ENCODE results near the gene SCP2.

Gene SCP2

DNA sequence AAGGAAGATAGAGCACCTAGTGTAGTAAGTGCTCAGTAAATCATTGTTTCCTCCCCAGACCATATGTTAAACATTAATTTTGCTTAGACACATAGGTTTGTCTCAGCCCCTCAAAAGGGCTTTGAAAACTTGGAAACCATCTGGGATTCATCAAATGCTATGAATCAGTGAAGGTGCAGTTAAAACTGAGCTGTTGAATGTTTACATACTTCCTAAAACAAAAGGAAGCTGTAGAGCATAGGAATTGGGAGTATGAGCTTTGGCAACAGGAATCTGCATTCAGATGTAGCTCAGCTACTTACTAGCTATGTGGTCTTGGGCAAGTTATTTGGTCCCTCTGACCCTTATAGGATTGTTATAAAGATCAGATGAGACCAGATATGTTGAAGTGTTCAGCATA lies 116.2 kb downstream of the SCP2 start:
- DNase-seq (ENCODE audit: low read depth), result peak; percentile 49

DNA sequence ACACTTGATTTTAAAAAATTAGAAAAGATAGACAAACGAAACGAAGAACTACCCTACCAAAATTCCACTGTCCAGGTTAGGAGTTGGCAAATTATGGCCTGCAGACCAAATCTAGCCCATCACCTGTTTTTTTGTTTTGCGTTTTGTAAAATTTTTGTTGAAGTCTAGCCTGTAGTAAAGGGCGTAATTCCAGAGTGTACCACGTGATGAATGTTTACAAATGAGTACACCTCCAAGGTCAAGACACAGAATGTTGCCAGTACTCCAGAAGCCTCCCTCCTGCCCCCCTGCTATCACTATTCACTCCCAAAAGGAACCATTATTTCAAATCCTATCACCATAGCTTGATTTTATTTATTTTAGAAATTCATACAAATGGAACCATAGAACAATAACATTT lies 117.8 kb downstream of the SCP2 start:
- no peak for DNase-seq (ENCODE audit: low read depth)

DNA sequence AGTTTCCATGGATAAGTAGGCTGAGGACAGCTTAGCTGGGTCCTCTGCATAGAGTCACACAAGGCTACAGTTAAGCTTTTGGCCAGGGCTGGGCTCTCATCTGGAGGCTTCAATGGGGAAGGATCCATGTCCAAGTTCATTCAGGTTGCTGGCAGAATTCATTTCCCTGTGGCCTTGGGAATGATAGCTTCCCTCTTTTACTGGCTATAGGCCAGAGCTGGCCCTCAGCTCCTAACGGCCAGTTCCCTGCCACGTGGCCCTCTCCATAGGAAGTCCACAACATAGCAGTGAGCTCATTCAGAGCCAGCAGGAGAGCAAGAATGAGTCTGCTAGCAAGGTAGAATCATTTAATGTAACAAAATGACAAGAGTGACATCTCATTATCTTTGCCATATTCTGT lies 119.9 kb downstream of the SCP2 start:
- DNase-seq (ENCODE audit: low read depth), result peak; percentile 70

DNA sequence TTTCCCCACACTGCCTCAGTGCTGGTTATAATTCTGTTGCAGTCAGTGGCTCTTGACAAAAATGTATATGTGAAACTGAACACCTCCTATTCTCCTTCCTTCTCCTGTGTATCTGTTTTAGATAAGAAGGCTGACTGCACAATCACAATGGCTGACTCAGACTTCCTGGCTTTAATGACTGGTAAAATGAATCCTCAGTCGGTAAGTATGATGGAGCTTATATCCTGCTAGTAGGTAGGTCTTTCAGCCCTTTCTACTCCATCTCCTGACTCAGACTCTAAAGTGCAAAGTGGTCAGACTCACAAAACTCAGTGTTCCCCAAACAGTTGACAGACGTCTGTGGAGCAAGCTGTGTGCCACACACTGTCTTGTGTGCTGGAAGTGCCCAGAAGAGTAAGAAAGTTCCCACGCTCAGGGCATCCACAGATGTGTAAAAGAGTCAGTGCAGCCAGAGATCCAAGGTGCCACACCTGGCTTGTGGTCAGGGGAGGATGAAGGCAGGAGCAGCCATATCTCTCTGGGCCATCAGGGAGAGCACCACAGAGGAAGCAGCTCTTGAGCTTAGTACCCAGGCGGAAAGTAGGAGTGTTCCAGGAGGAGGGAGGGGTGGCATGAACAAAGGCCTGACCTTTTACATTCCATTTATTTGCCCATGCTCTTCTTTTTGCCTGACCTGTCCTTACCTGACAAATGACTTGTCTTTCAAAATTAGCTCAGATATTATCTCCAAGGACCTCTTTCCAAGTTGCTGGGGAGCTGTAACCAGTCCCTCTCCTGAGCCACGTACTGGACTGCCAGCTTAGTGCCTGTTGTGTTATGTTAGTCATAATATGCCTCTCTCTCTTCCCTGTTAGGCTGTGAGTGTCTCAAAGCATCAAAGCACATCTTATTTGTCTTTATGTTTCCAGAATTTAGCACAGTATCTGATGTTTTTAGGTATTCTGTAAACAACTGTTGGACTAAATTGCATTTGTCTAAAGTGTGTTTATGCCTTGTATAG lies 121.0 kb downstream of the SCP2 start:
- DNase-seq (ENCODE audit: low read depth), result peak; percentile 92

DNA sequence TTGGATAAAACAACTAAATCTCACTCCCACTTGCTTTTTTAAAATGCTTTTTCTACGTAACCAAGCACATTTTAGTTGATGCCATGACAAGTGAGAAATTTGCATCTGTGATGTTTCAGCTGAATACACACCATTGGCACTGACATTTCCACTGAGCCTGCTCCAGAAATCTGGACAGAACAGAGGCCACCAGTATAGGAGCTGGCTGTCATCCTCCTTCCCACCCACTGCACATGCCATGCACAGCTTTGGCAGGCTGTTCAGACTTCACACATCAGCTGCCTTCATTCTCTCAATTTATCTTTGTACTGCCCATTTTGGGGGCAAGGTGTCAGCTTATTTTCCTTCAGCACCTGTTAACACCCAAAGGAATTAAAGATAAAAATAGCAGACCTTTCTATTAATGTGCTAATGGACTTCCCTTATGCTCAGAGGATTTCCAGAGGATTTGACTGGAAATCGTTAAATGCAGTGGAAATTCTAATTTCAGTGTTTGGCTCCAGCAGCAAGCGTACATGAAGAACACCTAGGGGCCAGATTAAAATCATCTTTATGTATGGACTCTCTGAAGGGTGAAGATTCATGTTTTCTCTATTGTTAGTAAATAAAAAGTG lies 122.0 kb downstream of the SCP2 start:
- DNase-seq (ENCODE audit: low read depth), result no peak

DNA sequence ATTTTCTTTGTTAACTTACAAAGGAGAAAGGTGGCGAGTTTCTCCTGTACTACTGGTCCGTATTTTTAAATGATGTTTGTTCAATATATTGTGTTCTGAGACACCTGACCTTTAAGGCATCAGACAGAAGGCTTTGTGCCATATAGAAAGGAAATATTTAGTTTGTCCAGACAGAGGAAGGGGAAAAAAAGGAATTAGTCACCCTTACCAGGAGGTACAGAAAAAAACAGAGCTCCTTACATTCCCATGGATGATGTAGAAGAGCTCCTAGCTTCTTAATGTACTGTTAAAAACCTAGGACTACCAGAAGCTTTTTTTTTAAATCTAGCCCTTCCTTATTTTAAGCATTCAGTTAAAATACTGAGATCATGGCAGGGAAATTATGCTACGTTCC lies 122.5 kb downstream of the SCP2 start:
- peak; percentile 33 for DNase-seq (ENCODE audit: low read depth)

DNA sequence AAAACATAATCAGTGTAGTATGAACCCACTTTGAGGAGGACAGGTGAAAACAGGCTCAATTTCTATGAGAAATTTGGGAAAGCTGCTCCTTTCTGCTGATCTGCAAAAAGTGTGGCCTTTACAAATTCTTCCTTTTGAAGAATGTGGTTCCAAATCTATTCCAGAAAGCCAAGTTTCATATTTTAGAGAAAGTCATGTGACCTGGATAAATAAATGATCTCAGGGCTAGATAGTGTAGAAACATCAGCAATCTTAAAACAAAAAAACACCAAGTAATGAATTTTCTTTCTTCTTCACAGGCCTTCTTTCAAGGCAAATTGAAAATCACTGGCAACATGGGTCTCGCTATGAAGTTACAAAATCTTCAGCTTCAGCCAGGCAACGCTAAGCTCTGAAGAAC lies 123.2 kb downstream of the SCP2 start:
- no peak for DNase-seq (ENCODE audit: low read depth)

DNA sequence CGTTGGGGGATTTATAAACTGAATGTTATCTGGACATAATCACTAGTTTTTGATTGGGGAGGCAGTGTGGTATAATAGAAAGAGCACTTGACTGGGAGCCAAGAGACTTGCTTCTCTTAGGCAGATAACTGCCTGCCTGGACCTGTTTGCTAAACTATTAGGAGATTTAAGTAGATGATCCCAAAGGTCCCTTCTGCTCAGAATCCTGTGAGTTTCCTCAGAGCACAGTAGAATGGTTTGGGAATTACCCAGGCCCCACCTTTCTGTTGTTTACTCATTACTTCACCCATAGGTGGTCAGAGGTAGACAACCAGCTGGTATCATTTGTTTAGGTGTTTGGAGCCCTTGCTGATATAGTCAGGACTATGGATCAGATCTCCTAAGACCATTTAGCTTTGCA lies 124.6 kb downstream of the SCP2 start:
- DNase-seq (ENCODE audit: low read depth), result no peak

DNA sequence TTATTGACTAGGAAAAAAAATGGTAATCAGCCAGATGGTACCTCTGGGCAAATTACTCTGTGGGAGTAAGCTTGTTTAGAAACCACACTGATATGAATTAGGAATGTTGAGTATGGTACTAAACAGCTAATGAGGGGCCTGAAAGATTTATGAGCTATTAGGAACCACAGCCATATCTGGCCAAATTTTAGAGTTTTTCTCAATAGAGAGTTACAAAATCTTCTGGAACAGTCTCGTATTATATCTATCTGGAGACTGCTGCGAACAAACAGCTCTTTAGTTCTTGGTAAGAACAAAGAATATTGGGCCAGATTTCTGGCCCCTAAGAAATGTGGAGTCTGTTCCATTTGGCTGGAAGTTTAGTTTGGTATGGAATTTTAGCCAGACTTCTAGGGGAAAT lies 130.1 kb downstream of the SCP2 start:
- DNase-seq (ENCODE audit: low read depth), result no peak

DNA sequence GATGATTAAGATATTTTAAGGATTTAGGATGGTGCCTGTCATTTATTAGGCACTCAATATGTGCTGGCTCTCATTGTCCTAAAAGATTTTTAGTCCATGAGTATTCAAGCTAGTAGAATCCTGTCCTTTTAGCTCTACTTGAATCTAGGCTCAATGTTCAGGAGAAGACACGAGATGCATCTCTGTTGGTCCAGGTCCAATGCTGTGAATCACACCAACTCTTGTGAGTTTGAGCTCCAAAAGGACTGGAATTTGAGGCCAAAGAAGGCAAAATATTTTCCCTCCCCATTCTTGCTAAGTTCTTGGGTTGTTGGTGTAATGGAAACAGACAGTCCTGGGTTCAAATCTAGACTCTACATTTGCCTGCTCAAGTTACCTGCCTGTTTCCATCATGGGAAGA lies 133.5 kb downstream of the SCP2 start:
- DNase-seq (ENCODE audit: low read depth), result peak; percentile 78

DNA sequence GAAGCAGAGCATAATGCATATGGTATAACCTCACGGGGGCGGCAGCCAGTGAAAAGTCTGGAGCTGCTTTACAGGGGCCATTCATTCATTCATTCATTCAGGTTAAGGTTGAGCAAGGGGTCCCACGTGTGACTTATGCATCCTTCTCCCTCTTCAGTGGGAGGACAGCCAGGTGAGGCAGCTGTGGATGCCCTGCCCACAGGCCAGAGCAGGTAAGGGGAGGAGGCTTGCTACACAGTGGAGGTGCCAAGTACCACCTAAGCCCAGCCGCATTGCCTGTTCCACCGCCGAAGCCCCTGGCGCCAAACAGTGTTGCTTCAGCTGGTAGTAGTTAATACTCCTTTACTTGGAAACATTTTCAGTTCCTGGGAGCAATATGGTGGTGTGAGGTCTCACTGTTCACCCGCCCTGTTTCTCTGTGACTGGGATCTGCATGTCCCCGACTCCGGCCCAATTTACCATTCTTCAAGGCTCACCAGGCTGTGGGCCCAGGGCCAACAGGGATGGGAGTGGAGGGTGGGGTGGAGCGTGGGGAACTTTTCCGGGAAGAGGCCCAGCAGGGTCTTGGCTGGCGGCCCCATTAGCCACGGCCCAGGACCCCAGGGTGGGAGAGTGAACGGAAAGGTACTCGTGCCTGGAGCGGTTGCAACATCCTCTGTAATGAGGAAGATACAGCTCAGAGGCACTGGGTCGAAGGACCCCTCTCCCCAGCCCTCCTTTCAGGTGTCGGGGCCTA lies 134.2 kb downstream of the SCP2 start:
- no peak for DNase-seq (ENCODE audit: low read depth)

DNA sequence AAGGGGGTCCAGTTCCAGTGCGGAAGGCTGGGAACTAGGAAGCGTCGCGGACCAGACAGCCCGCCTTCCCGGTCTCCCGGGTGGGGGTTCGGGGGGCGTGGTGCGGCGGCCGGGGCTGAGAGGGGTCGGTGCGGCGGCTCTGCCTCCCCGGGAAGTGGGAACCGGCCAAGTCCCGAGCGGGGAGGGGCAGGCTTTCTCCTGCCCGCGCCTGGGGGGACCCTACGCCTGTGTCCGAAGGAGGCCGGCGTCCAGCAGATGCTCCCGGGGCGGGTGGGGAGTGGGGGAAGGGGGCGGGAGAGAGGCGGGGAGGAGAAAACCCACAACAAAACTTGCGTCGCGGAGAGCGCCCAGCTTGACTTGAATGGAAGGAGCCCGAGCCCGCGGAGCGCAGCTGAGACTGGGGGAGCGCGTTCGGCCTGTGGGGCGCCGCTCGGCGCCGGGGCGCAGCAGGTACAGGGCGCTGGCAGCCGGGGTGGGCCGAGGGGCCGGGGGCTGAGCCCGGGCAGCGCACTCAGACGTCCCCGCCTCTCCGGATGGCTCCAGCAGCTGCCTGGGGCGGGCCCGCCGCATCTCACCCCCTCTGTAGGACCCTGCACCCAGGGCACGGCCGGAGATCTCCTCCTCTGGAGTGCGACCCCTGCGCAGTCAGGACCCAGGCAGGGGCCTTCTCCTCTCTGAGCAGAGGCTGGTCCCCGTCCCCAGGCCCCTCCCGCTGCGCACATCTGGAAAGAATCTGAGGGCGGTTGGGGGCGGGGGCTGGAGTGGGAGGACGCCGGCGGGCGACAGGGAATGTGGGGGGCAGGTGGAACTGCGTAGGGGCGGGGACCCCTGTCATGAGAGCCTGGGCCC lies 135.0 kb downstream of the SCP2 start, which contains the start of gene PODN:
Gene PODN (plus strand): TSS at position 355 of the 849 bp plus-strand sequence. CDS start 7,643 bp downstream, outside the sequence.
- peak; percentile 33 for DNase-seq (ENCODE audit: low read depth)

DNA sequence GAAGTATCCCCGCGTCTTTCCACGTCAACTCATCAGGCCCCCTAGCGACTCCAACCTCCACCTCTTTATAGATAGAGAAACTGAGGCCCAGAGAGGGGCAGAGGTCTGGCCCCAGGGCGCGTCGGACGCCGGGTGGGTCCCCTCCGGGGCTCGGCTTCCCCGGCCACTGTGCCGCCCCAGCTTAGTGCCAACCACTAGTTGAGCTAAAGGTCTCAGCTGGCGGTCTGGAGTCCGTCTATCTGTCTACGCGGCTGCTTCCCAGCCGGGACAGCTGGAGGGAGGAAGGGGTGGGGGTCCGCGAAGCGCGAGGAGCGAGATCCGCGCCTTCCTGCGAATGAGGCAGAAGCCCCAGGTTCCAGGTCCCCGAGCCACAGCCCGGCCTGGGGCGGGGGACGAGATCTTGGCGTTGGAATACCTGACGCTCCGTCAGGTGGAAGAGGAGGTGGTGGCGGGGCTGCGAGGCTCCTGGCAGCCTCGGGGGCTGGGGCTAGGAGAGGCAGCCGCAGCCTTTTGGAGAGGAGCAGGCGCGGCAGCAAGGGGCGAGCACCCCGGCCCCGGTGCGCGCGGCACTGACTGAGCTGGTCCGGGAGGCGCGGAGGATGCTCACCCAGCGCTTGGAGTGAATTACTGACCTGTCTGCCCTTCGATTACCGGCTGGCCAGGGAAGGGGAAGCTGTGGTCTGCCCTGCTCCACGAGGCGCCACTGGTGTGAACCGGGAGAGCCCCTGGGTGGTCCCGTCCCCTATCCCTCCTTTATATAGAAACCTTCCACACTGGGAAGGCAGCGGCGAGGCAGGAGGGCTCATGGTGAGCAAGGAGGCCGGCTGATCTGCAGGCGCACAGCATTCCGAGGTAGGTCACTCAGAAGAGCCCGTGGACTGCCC lies 135.9 kb downstream of the SCP2 start:
- DNase-seq (ENCODE audit: low read depth), result no peak

DNA sequence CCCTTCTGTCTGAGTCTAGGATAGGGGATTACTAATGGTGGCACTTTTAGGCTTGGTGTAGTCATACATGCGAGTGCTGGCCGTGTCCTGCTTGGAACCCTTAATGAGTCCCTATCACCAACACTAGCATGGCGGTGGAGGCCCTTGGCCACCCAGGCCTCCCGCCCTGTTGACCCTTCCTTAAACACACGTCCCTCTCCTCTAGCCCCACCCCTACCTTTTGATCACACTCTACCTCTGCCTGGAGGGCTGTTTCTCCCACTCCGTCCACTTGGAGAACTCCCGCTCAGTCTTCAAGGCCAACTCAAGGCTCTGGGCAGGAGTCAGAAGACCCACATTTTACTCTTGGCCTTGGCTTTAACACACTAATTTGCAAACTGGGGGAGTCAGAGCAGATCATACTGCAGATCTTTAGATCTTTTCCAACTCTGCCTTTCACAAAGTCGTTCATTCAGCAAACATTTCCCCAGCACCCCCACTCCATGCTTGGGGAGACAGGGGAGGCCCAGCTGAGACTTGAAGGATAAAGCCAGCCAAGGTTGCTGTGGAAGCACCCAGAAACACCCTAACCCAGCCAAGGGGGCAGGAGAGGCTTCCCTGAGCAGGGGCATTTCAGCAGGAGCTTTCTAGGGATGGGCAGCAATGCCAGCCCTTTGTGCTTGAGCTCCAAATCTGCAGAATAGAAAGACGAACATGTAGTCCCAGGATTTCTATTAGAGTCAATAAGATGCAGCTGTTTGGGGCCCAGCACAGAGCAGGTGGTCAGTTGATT lies 136.9 kb downstream of the SCP2 start:
- no peak for DNase-seq (ENCODE audit: low read depth)

DNA sequence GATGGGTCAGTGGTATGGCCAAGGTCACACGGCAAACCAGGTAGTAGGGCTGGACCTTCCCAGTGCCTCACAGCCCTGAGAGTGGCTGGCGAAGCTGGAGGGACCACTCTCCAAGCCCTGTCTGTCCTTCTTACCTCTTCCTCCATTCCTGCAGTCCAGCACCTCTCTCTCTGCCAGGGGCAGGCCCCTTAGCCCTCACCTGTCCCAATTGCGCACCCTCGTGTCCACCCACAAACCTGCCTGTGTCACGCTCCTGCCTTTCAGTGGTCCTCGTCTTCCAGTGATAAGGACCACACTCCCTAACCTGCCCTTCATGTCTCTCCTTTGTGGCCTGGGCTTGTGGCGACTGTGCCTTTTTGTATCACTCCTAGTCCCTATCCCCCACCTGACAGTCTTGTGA lies 138.3 kb downstream of the SCP2 start:
- no peak for DNase-seq (ENCODE audit: low read depth)

DNA sequence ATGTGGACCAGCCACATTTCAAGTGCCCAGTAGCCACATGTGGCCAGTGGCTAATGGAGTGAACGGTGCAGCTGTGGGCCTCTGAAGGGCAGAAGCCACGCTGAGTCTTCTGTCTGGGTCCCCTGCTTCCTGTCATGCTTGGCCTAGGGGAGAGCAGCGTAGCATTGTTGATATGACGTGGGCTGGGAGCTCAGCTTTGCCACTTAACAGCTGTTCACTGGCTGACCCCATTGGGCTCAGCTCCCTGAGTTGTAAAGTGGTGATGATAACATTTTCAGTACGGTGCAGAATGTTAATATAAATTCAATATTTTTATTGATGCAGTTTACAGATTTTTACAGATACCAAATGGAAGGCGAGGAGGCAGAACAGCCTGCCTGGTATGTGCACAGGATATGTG lies 139.4 kb downstream of the SCP2 start:
- no peak for DNase-seq (ENCODE audit: low read depth)

DNA sequence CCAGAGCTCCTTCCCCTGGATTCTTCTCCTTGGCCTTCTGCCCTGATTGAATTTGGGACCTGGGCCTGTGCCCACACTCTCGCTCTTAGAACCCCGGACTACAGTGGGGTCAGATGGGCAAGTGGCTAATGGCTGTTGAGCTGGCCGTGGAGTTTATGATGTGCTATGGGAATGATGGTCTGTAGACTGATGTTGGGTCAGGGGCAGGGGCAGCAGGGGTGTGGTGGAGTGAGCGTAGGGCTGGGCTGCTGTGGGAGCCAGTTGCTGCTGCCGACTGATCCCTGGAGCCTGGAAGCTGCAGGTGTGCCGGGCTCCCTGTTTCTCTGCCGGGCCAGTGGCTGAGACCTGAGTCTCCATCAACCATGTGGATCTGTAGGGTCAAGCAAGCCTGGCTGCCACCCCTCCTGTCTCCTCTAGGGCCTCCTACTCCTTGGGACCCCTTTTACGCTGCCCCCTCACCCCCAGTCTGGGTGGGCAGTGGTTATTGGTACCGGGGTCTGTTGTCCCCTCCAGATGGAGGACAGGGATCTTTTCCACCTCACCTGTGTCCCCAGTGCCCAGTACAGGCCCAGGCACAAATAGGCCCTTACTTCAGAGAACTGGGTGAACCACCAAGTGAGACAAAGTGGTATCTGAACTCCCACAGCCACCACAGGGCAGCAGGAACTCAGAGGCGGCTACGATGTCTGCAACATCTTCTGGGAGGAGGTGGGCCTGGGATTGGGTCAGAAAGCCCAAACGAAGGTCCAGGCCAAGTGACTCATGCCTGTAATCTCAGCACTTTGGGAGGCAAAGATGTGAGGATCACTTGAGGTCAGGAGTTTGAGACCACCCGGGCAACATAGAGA lies 140.0 kb downstream of the SCP2 start:
- no peak for DNase-seq (ENCODE audit: low read depth)

DNA sequence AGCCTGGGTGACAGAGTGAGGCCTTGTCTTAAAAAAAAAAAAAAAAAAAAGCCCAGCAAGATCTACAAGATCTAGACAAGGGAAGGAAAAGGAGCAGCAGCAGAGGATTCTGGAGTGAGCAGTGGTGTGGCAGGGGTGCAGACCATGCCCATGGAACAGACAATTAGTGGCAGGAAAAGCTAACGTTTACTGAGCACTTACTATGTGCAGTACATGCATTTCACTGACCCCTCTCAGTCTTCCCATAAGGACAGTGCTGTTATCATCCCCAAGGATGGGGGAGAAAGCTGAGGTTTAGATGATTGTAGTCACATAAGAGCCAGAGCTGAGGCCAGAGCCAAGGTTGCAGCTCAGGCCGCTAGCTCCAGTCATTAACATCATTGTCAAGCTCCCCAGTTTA lies 140.8 kb downstream of the SCP2 start:
- no peak for DNase-seq (ENCODE audit: low read depth)

All from iris pigment epithelial cell (primary cell).